GM19238 (cell line): ENCODE data around the gene SHROOM3.
"Not testable (repeated sequence)": the region's sequence is repeated elsewhere in the genome, so short reads cannot be mapped to it uniquely, and the experiment has no call there.

Experiments used
- DNase-seq: peaks from one replicate; pipeline ENCODE4 v3.0.0; 2011; ENCODE audit warnings: low spot score; ENCODE audit not compliant: insufficient read length

SHROOM3 gene

DNA sequence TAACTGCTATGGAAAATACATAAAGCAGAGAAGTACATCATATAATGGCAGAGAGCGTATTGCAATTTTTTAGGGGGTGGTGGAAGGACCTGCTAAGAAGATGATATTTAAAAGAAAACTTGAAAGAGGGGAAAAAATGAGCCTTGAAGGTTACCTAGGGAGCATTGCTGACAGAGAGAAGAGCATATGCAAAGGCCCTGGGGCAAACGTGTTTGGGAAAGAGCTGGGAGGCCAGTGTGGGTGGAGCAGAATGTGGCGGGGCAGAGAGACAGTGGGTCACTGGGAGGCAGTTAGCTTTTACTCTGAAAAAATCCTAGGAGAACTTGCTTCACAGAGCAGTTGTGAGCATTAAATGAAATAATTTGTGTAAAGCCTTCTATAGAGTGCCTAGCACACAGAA, 157.0 kb downstream of the SHROOM3 start:
- DNase-seq = no peak

DNA sequence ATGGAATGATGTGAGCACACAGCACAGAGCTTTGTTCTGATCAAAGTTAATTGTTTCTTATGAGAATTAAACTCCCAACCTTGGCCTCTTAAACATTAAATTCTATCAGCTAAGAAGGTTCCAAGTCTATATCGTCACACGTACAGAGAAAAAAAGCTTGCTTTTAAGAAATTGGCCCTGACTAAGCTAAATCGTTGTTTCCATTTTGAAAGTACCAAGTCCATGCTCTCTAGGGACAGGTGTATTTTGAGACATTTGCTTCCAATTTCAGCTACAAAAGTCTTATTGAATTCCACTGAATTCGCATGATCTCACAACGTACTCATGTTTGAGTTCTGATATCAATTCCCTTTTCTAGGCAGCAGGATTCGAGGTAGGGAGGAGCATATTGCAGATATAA, 157.4 kb downstream of the SHROOM3 start:
- no peak for DNase-seq

- DNase-seq = no peak
Measured at GRCh38 chr4:76594173-76594572, 159.1 kb downstream of the SHROOM3 start.

GRCh38 chr4:76595435-76595834, 160.4 kb downstream of the SHROOM3 start:
- DNase-seq = no peak

DNA sequence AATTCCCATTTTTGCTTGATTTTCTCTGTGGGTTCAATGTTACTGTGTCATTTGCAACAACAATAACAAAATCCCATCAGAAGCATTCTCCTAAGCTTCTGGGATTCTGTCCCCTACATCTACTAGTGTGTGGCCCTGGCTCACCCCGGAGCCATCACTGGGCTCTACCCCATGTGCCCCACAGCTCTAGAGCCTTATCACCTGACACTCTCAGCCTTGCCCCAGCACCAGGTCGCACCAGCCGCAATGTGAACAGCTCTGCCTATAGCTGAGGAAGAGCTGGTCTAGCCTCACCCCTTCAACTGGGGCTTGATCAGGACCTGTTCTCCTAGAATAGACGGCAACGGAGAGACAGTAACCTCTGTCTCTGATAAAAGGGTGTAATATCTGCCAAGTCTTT, 161.7 kb downstream of the SHROOM3 start:
- DNase-seq = no peak

- DNase-seq = no peak
Measured at GRCh38 chr4:76597423-76597979, 162.5 kb downstream of the SHROOM3 start.

GRCh38 chr4:76600447-76600846, 165.4 kb downstream of the SHROOM3 start:
- DNase-seq = no peak

- DNase-seq = no peak
Measured at GRCh38 chr4:76601791-76602190, 166.8 kb downstream of the SHROOM3 start.

DNA sequence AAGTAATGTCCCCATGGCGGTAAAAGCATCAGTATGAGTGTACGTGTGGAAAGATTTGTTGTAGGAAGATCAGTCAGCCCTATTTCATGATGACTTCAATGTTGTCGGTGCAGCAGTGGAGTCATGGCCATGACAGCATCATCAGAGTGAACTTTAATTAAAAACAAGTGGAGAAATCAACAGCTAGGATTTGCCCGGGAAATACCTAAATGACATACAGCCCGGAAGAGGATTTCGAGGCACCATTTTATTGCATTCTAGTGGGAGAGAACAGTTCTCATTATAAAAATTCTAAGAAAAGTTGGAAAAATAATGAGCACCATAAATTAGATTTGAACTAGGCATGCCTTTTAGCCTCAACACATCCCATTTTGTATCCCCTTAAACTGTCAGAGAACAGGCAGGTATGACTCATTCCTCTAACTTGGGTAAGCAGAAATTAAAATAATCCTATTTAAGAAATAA, 170.1 kb downstream of the SHROOM3 start:
- no peak for DNase-seq

DNA sequence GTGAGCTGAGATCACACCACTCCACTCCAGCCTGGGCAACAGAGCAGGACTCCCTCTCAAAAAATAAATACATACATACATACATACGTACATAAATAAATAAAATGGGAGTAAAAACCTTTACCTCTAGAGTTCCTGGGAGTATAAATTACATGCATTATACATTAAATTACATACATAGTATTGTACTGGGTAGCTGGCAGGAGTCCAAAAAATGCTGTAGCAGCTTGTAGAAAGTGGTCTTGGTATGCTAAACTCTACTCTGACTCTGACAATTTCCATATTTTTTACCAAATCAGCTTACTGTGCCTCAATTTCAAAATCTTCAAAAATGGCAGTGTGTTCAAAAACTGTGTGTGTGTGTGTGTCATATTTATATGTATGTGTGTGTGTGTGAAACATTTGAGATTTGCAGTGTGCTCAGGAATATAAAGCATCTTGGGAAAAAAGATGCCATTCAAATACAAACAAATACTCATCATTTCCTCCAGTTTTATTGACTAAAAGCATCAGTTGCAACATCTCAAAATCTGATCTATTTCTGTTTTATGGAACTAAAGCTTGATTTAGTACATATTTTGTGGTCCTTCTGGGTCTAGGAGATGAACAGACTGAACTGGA, 171.7 kb downstream of the SHROOM3 start:
- no peak for DNase-seq

- peak; percentile 30 for DNase-seq
Measured at GRCh38 chr4:76607266-76607799, 172.3 kb downstream of the SHROOM3 start.

- no peak for DNase-seq
Measured at GRCh38 chr4:76607846-76608245, 172.8 kb downstream of the SHROOM3 start.

GRCh38 chr4:76608549-76608948, 173.5 kb downstream of the SHROOM3 start:
- DNase-seq = not testable (repeated sequence)

- no peak for DNase-seq
Measured at GRCh38 chr4:76610751-76611547, 175.9 kb downstream of the SHROOM3 start.

DNA sequence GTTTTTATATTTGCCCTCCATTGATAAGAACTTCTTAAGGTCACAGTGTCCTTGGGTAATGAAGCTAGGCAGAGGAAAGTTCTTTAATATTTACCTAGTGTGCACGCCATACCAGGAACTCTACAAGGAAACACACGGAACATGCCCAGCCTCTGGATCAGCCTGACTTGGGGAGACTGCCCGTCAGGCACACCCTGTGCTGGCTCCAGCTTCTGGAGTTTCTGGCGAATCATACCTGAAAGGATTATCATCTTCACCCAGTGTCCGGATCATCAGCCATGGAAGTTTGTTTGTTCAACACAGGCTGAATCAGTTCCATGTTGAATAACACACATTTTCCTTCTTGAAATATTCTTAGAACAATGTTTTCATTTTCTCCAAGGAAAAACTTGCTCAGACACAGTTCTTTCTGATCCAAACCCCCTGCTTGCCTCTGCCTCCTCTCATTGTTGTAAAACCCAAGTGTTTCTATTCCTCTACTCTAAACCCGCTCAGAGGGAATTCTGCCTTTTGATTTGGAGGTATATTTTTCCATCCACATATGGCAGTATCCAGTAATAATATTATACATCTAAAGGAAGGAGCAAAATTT, 176.7 kb downstream of the SHROOM3 start:
- DNase-seq = no peak

DNA sequence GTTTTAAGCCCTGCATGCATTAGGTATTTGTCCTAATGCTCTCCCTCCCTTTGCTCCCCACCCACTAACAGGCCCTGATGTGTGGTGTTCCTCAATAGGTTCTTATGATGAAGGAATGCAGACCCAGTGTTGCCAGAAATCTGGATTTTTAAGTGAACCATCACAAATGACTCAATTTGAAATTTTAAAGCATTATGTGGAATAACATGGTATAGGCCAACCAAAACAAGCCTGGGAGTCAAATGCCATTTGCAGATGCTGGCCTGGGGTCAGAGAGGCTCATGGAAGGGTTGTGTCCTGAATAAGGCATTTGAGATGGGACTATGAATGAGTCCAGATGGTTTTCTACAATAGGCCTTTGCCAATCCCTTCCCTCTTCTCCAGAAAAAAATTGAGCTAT, 179.6 kb downstream of the SHROOM3 start:
- DNase-seq = no peak

GRCh38 chr4:76615999-76616398, 181.0 kb downstream of the SHROOM3 start:
- DNase-seq = no peak

DNA sequence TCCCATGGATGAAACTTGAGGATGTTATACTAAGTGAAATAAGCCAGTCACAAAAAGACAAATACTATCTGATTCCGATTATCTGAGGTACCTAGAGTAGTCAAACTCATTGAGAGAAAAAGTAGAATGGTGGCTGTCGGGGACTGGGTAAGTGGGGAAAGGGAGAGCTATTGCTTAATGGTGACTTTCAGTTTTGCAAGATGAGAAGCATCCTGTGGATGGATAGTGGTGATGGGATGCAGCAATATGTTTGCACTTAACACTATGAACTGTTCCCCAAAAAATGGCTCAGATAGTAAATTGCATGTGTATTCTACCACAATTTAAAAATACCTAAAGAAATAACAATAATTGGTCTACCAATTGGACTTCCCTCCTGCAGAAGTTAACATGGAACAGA, 181.5 kb downstream of the SHROOM3 start:
- DNase-seq = no peak

DNA sequence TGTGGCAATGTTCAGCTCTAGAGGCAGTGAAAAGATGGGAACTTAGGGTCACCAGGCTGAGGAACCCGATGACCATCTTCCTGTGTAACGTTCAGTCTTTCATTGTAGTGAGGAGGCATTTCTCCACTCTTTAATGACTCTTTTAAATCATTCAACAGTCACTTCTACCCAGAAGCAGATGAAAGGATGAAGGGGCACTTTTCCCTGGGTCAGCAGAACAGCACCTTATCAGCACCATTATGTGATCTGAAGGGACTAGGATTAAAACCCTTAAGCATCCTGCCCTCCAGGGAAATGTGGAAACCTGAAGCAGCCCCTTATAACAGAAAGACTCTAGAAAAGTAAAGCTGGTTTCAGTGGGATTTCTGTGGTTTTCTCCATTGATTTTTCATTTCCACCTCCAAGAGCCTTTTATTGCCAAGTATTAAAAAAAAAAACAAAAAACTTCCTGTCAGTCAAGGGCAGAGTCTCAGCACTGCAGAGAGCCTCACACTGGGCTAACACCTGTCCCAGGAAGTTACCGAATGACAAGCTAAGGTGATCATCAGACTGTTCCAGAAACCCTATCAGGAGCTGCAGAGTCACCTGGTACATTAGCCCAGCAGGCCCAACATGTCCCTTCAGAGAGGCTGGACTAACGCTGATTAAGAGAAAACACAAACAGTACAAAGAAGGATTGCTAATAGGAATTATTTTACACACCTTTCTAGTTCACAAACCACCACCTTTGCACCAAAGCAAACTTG, 185.9 kb downstream of the SHROOM3 start:
- DNase-seq = no peak

GRCh38 chr4:76622126-76622525, 187.1 kb downstream of the SHROOM3 start:
- DNase-seq = no peak

GRCh38 chr4:76622717-76623116, 187.7 kb downstream of the SHROOM3 start:
- DNase-seq = no peak
